Measurements from ENCODE around the gene ITGB8. TPM values are rescaled to one million over a fixed set of nuclear protein-coding genes. Genes with fewer than 3 reads are reported as not detected.

The ITGB8 gene
- total RNA-seq, 1 donor from 2014 or later, result 2.2 TPM

- DNase-seq (ENCODE audit: low read depth in 2 of 2), result no peak
Observed at GRCh38 chr7:20307901-20308300, 22.8 kb upstream of the ITGB8 start.

GRCh38 chr7:20310301-20310700, 20.4 kb upstream of the ITGB8 start:
- no peak for DNase-seq (ENCODE audit: low read depth in 2 of 2)

- peak in 1 of 2 donors; percentile 64 for DNase-seq (ENCODE audit: low read depth in 2 of 2)
Observed at GRCh38 chr7:20310963-20311742, 19.5 kb upstream of the ITGB8 start.

- DNase-seq (ENCODE audit: low read depth in 2 of 2), result no peak
Observed at GRCh38 chr7:20311743-20312042, 19.0 kb upstream of the ITGB8 start.

- DNase-seq (ENCODE audit: low read depth in 2 of 2), result peak in 1 of 2 donors; percentile 47
Observed at GRCh38 chr7:20312562-20312961, 18.1 kb upstream of the ITGB8 start.

GRCh38 chr7:20313626-20314025, 17.1 kb upstream of the ITGB8 start:
- DNase-seq (ENCODE audit: low read depth in 2 of 2), result no peak

- no peak for DNase-seq (ENCODE audit: low read depth in 2 of 2)
Observed at GRCh38 chr7:20314198-20314597, 16.5 kb upstream of the ITGB8 start.

- no peak for DNase-seq (ENCODE audit: low read depth in 2 of 2)
Observed at GRCh38 chr7:20316706-20317105, 14.0 kb upstream of the ITGB8 start.

GRCh38 chr7:20317413-20317812, 13.3 kb upstream of the ITGB8 start:
- no peak for DNase-seq (ENCODE audit: low read depth in 2 of 2)

- no peak for DNase-seq (ENCODE audit: low read depth in 2 of 2)
Observed at GRCh38 chr7:20318933-20319332, 11.8 kb upstream of the ITGB8 start.

- no peak for DNase-seq (ENCODE audit: low read depth in 2 of 2)
Observed at GRCh38 chr7:20320322-20320721, 10.4 kb upstream of the ITGB8 start.

GRCh38 chr7:20320786-20321185, 9.9 kb upstream of the ITGB8 start:
- no peak for DNase-seq (ENCODE audit: low read depth in 2 of 2)

GRCh38 chr7:20323595-20323994, 7.1 kb upstream of the ITGB8 start:
- no peak for DNase-seq (ENCODE audit: low read depth in 2 of 2)

- DNase-seq (ENCODE audit: low read depth in 2 of 2), result no peak
Observed at GRCh38 chr7:20326342-20326741, 4.4 kb upstream of the ITGB8 start.

- DNase-seq (ENCODE audit: low read depth in 2 of 2), result peak in 1 of 2 donors; percentile 20
Observed at GRCh38 chr7:20327055-20327454, 3.6 kb upstream of the ITGB8 start.

- DNase-seq (ENCODE audit: low read depth in 2 of 2), result no peak
Observed at GRCh38 chr7:20328027-20328426, 2.7 kb upstream of the ITGB8 start.

GRCh38 chr7:20328692-20329091, 2.0 kb upstream of the ITGB8 start:
- DNase-seq (ENCODE audit: low read depth in 2 of 2), result no peak

GRCh38 chr7:20329389-20330238, 1.1 kb upstream of the ITGB8 start:
- peak; percentile 47 to 75 for DNase-seq (ENCODE audit: low read depth in 2 of 2)

- DNase-seq (ENCODE audit: low read depth in 2 of 2), result peak in 1 of 2 donors; percentile 44
Observed at GRCh38 chr7:20330928-20331909, 519 bp downstream of the ITGB8 start.

- DNase-seq (ENCODE audit: low read depth in 2 of 2), result no peak
Observed at GRCh38 chr7:20331910-20332813, 1.5 kb downstream of the ITGB8 start.

GRCh38 chr7:20338285-20338684, 7.6 kb downstream of the ITGB8 start:
- no peak for DNase-seq (ENCODE audit: low read depth in 2 of 2)

Data from dermis microvascular lymphatic vessel endothelial cell (primary cell).